NCI-H146 treated with DMSO at 0.1 percent for 48 hours (cell line): ENCODE data around the gene CCR6.
"Not testable (repeated sequence)": the region's sequence is repeated elsewhere in the genome, so short reads cannot be mapped to it uniquely, and the experiment has no call there.

Source experiments
- DNase-seq: peaks from one replicate; lab custom pipeline; 2025; ENCODE audit not compliant: unreplicated experiment; lab: John Stamatoyannopoulos, UW

CCR6 gene

DNA sequence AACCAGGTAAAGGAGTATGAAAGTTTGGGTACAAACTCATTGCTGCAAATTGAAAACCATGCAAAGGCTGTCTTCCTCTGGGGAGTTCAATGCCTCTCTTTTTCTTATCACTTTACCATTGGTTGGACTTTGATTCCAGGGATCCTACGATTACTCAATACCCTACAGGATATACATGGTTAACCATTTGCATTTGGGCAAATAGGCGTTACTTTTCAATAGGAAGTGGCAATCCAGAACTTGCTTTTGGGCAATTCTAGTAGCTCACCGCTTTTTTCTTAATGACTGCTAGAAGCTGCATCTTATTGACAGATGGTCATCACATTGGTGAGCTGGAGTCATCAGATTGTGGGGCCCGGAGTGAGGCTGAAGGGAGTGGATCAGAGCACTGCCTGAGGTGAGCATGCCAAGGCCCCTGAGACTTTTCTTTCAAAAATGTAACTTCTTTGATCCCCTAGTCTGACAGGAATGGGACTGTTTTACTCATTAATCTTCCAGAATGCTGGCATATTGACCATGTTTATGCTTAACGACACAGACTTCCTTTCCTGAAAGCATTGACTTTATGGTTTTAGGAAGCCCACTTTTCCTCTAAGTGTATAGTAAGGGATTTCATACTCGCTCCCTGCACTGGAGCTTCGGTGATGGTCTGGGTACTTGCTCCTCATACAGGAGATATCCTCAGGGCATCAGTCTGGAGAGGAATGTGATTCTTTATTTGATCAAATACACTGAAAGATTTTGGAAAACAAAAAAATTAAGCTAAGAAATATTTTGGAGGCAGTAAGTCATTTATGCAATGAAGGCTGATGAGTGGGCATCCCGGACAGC is at the start of gene CCR6:
Gene CCR6, plus strand, starts transcription at position 270 of the 831 bp plus-strand sequence. CDS start 13,039 bp downstream, outside the sequence.
- DNase-seq: no peak

DNA sequence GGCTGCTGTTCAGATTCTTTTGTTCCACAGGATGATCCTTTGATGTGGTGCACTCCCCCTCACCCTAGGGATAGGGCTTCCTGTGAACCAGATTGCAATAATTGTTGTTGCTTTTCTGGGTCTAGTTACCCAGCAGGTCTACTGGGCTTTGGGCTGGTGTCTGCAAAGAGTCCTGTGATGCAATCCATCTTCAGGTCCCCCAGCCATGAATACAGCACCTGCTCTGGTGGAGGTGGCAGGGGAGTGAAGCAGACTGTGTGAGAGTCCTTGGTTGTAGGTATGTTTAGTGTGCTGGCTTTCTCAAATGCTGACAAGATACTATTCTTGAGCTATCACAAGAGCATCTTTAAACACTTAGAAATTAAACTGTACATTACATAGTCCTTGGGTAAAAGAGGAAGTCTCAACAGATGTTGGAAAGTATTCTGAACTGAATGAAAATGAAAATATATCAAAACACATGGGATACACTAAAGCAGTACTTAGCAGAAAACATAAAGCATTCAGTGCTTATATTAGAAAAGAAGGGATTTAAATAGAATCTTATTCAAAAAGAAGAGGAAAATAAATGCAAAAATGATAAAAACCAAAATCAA is 49.1 kb upstream of the CCR6 start:
- DNase-seq: no peak

DNA sequence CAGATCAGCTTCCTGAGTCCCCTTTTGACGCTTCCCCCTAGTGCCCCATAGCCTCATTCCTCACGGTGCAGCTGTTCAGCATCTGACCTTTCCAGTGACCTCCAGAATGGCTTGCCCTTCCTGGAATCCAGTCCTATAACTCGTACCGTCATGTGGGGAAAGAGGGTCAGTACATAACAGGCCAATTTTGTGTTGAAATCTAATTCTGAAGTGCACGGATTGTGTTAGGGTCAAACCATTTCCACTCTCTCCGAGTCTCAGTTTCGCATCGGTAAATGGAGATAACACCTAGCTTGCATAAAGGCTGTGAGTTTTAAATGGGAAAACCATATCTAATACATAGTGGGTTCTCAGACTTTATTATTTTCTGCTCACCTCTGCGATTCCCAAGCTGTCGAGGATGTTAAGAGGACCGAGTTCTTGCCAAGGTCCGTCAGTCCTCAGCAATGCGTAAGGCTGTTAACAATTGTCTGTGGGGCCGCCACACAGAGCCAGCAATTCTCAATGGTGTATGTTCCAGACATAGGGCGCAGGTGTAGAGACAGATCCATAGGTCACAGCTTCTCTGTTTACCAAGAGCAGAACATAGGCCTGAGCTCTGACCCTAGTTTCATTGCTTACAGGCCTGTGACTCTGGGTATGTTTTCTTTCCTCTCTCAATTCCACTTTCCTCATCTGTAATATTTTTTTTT is 45.5 kb upstream of the CCR6 start:
- no peak for DNase-seq

DNA sequence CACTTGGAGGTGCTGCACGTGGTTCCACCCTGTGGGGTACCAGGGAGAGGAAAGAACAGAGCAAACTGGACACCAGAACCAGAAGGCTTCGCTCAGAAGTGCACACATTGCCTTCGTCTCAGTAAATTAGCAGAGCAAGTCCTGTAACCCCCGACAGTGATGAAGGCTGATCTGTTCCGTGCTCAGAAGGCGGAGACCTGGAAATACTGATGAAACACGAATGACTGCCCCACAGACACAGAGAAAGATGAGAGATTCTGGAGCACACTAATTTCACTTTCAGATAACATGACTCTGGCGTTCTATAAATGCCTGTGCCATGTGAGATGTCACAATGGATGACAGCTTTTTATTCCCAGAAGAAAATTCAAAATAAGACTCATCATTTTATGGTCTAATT is 44.2 kb upstream of the CCR6 start:
- DNase-seq: no peak

DNA sequence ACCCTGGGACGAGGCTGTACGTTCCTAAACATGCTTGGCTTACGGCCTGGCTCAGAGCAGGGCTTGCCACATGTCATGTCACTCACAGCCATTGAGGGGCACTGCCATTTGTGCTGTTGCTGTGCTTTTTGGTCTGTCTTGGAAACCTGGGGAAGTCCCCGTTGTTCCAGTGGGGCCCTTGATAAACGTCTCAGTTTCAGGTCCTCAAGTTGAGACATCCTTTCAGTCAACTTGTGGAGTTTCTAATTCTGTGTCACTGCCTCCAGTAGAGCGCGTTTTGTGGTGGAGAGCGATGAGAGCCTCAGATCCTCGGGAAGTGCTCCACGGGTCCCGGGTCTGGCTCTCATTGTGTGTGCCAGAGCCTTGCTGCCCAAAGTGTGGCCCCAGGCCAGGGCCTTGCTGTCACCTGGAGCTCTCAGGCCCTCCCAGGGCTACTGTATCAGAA is 43.0 kb upstream of the CCR6 start:
- no peak for DNase-seq

DNA sequence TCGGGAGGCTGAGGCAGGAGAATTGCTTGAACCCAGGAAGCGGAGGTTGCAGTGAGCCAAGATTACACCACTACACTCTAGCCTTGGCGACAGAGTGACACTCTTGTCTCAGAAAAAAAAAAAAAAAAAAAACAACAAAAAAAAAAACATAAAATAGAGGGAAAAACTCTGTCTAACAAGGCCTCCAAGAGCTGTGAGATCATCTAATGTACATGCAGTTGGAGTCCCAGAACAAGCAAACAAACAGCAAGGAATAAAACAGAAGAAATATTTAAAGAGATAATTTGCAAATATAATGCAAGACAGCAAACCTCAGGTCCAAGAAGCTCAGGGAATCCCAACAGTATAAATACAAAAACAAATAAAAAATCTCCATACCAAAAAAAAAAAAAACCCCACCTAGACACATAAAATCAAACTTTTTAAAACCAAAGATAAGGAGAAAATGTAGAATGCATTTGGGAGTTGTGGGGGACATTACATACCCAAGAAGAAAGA is 35.0 kb upstream of the CCR6 start:
- DNase-seq: no peak

DNA sequence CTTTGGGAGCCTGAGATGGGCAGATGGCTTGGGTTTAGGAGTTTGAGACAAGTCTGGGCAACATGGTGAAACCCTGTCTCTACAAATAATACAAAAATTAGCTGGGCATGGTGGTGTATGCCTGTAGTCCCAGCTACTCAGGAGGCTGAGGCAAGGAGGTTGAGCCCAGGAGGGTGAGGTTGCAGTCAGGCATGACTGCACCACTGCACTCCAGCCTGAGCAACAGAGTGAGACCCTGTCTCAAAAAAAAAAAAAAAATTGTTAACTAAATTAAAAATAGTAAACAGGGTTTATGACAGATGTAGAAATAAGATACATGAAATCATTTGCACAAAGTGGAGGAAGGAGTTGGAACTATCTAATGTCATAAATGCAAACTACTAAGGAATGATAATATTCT is 34.2 kb upstream of the CCR6 start:
- DNase-seq: not testable (repeated sequence)

DNA sequence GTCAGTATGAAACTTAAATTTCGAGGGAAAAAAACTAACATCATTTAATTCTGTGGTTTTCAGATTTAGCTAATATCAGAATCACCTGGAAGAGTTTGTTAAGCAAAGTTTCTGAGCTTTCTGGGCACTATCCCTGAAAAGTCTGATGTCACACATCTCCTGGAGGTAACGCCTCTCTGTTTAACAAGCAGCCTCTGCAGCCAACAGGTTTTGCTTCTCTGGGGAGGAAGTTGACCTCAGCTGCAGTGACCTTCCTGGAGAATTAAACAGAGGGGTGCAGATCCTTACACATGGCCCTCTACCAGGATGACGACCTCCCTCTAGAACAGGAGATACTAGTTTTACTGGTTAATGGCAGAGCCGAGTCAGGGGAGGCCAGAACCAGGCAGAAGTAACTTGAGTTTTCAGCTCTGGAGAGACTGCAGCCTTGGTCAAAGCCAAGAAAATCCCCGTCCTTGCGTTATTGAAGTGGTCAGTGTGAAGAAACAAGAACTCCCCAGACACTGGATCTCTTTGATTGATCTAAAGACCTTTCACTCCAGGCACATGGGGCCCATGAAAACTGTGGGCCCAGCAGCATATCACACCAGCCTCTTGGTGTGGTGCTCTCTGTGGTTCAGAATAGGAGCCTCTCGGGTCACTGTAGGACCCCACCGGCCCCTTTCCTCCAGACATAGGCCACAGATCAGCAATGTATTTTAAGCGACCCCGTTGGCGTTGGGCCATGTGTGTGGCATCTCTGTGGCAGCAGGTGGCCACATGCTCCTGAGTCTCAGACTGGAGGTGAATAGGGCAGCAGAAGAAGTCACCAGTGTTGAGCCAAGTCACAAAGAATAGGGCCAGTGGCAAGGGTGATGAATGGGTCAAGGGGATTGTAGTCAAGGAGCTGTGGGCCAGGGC is 33.4 kb upstream of the CCR6 start:
- DNase-seq: no peak

DNA sequence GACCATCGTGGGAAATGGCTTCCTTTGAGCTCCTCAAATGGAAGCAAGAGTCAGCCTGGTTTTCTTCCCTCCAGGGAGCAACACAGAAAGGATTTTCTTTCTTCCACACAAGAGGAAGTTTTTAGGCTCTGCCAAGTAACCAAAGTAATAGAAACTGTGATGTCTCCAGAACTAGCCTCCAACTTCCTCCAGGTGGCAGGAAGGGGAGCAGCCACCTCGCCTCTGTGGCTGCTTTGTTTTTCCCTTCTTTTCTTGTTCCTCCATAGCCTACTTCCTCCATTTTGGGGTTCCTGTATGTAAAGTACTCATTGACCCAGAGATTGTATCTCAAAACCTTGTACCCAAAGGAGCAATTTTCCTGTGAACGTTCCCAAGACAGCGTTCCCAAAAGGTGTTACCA is 32.7 kb upstream of the CCR6 start:
- DNase-seq: no peak

DNA sequence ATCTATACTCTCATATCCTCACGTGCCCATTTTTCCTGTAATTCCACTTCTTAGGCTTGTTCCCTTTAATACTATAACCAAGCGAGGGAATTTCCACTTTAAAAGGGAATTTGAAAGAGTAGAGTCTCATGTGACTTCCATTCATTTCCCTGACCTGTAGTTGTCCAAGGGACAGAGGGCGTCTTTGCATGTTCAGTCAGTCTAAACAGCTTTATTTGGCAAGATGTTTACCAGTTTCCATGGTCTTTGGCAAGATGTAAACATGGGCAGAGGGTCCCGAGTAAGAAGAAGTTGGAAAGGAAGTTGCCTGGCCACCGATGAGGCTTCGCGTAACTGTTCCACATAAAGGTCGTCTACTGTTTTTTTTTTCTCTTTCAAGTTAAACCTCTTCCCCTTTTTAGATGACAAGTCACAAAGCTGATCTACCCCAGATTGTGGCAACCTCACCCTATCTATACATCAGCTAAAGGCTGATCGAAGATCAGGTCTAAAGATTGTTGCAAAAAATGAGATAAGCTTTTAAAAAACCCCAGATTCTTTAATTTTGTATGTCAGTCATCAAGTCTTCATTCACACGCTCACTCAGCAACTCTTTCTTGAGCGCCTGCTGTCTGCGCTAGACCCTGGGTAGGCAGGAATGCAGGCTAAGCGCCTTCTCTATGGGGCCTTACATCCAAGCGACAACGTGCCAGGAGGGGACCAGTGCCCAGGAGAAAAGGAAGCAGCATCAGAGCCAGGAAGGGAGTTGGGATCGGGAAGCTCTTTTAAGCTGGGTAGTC is 31.7 kb upstream of the CCR6 start:
- no peak for DNase-seq

DNA sequence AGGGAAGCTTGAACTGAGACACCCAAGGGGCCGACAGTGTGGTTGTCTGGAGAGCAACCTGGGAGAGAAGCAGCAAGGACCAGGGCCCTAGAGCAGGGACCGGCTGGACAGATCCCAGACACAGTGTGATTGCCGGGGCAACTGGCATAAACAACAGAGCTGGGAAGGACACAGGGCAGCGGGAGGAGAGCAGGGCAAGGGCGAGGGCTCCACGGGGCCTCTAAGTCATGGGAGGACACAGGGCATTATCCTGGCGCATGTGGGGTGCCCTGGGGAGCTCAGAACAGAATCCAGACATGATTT is 31.1 kb upstream of the CCR6 start:
- no peak for DNase-seq

DNA sequence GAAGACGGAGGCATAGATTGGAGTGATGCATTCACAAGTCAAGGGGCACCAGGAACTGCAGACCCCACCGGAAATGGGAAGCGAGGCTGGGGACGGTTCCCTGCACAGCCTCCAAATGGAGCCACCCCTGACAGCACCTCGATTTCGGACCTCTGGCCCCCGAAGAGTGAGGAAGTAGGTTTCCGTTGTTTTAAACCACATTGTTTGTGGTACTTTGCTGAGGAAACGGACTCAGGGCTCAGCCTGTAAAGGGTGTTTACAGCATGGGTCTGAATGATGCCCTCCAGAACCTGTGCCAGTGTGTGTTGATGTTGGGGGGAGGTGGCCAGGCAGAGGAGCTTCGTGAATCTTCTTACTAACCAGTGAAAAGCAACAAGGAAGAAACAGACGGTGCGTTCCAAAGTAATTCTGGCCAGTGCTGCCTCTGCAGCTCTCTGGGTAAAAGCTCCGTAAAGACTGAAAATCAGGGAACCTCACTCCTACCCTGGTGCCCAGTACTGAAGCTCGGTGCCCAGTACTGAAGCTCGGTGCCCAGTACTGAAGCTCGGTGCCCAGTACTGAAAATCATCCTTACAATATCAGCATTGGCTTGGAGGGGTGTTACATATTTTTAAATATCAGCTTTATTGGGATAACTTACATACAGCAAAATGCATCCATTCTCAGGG is 30.1 kb upstream of the CCR6 start:
- no peak for DNase-seq

DNA sequence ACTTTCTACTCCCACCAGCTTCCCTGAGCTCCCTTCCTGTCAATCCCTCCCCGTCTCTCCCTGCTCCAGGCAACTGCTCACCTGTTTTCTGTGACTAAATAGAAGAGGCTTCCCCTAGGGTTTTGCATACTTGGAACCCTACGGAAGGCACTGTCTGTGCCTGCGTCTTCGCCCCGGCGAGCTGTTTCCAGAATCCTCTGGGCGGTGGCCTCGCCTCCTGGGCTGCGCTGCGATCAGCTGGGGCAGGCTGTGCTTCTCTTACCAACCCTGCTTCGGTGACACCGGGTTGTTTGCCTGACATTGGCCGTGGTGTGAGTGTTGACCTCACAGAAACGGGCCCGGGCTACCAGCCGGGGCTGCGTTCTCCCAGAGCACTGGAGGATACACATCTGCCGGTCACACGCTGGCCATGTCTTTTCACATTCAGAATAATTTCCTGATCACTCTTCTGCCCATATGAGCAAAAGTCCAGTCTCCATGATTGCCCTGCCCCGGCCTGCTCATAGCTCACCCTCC is 29.4 kb upstream of the CCR6 start:
- DNase-seq: no peak

DNA sequence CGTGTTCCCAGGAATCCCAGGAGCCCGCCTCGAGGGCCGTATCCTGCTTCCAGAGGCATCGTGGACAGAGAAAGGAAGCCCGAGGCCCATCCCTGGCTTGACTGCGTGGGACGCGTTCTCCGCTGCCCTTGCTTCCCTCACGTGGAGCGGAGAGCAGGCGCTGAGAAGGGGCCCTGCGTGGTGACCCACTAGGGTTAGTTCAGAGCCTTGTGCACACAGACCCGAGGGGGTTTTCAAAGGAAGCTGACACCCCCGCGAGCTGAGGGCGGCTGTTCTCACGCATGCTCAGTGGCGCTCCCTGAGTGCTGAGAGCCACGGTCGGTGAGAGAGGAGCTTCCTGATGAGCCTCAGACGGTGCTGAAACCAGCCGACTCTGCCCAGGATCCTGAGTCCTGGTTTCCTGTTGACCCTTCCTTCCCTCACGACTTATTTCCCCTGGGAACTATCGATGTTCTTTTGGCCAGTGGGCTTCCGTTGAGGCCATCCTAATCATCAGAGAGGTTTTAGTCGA is 28.9 kb upstream of the CCR6 start:
- DNase-seq: no peak

DNA sequence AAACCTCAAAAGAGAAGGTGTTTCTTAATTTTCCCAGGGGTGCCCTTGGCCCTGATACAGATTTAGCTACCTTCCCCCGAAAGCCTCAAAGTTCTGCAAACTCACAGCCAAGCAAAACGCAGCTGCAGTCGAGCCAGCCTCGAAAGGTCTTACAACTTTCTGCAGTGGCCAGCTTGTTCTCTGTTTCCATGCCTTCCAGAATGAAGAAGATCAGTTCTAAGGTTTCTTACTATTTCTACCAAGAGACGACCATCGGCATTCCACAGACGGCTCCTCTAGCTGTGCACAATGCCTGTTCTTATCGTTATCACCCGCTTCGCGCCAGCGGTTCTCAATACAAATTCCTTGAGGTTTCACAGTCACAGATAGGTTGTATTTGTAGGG is 28.5 kb upstream of the CCR6 start:
- no peak for DNase-seq

DNA sequence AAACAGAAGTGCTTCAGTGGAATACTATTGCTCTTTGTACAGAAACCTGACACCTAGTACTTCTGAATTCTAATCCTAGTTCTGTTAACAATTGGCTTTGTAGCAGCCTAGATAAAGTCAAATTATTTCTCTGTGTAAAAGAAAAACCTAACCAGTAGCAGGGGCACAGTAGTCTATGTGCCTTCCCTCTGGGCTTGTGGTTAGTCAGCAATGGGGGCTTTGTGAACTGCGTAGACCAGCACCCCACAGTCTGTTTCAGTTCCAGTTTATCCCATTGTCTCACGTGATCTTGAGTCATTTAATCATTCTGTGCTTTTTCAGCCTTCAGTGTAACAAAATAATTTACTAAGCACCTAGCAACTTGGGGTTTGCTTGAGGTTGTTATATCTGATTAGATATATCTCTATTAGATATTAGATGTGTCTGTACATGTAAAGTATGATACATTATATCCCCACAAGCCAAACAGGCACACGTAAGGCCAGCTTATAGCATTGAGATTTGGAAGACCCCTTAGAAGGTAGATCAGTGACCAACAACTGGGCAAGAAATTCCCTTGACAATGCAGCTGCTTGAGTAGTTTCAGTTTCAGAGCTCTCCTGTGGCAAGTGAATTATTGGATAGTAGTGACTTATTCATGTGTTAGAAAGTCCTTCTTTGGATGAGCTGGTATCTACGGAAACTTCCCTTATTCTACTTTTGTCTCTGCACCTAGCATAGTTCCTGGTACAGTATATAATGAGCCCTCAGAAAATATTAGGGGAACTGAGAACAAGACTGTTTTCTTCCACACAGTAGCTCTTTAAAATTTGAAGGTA is 27.9 kb upstream of the CCR6 start:
- DNase-seq: no peak

DNA sequence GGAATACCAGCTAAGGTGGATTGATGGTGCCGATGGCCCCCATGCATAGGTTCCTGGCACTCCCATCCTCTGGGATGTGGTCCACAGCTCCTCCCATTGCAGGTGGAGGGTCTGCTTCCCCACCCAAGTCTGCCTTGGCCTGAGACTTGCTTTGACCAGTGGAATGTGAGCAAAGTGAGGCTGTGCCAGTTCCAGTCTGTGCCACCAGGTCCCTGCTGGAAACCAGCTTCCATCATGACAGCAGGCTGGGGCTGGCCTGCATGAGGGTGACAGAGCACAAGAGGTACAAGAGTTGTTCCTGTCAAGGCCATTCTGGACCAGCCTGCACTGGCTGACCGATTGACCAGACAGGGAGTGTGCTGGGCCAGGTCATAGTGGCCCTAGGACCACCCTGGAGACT is 27.0 kb upstream of the CCR6 start:
- DNase-seq: no peak

DNA sequence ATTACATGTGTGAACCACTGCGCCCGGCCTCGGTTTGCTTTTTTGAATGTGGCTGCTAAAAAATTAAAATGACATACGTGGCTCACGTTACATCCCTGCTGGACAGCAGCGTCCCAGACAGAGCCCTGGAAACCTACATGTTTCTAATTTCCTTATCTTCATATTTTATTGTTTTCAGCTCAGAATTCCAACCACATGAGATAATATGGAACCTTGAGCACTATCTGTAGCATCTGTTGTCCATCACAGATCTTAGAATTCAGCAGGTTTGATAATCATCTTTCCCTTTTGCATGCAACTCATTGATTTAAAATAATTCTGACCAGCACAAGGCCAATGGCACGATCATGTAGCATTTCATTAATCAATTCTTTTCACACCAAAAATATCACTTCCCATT is 25.9 kb upstream of the CCR6 start:
- no peak for DNase-seq

DNA sequence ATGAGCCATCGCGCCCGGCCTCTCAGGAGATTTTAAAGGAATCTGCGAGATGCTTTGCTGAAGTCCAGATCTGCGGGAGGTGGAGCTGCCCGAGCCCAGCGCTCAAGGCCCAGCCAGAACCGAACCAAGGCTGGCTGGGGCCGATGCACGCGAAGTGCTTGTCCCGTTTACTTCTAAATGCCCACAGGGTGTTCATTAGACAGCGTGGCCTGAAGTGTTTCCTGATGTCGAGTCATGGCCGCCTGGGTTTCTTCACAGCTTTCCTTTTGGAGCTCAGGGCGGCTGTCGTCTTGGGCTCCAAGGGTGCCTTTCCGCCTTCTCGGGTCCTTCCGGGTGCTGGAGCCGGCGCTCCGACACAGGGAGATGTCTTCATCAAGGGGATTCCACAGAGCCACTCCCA is 25.1 kb upstream of the CCR6 start:
- DNase-seq: no peak
